ENCODE results near the gene ADIPOR2.

- TF ChIP-seq, protein P1, sequence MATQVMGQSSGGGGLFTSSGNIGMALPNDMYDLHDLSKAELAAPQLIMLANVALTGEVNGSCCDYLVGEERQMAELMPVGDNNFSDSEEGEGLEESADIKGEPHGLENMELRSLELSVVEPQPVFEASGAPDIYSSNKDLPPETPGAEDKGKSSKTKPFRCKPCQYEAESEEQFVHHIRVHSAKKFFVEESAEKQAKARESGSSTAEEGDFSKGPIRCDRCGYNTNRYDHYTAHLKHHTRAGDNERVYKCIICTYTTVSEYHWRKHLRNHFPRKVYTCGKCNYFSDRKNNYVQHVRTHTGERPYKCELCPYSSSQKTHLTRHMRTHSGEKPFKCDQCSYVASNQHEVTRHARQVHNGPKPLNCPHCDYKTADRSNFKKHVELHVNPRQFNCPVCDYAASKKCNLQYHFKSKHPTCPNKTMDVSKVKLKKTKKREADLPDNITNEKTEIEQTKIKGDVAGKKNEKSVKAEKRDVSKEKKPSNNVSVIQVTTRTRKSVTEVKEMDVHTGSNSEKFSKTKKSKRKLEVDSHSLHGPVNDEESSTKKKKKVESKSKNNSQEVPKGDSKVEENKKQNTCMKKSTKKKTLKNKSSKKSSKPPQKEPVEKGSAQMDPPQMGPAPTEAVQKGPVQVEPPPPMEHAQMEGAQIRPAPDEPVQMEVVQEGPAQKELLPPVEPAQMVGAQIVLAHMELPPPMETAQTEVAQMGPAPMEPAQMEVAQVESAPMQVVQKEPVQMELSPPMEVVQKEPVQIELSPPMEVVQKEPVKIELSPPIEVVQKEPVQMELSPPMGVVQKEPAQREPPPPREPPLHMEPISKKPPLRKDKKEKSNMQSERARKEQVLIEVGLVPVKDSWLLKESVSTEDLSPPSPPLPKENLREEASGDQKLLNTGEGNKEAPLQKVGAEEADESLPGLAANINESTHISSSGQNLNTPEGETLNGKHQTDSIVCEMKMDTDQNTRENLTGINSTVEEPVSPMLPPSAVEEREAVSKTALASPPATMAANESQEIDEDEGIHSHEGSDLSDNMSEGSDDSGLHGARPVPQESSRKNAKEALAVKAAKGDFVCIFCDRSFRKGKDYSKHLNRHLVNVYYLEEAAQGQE (IDR thresholded peaks at IDR 0.05; ENCODE audit: low read depth), result no peak
- TF ChIP-seq YY1 (IDR thresholded peaks at IDR 0.05; ENCODE audit: low read depth) (no peak), CEBPB (IDR thresholded peaks at IDR 0.05) (no peak), FOXM1 (IDR thresholded peaks at IDR 0.05; ENCODE audit: borderline replicate concordance, low read depth) (no peak)
- TF ChIP-seq, protein P2, sequence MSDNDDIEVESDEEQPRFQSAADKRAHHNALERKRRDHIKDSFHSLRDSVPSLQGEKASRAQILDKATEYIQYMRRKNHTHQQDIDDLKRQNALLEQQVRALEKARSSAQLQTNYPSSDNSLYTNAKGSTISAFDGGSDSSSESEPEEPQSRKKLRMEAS (IDR thresholded peaks at IDR 0.05), result no peak
These were observed 86.9 kb downstream of the ADIPOR2 start for GRCh38 chr12:1777798-1778197.
